IMR-90 (cell line): ENCODE results near the gene COL4A3. TPM values are rescaled to one million over a fixed set of nuclear protein-coding genes. Genes with fewer than 3 reads are reported as not detected.

Experiments
- ATAC-seq: fragments of 200-7000 bp; cut with Tn5 transposase; 2 replicates; pipeline ENCODE4 v1.9.1; 2020; ENCODE audit warnings: low read depth, mild to moderate bottlenecking, moderate library complexity
- BruUV-seq: library from RNA; stranded (reverse); fragments of 400-500 nt; replicated peaks from 2 replicates; lab custom pipeline; 2021; lab: Mats Ljungman, UMichigan
- CTCF ChIA-PET: fragments of 300-600 bp; formaldehyde crosslinking; extraction: SDS; loops from one replicate; lab custom pipeline; 2021; ENCODE audit warnings: antibody characterized with exemption; lab: Yijun Ruan, JAX
- POLR2A ChIA-PET: fragments of 300-600 bp; sonication (Branson Sonifier 250); formaldehyde crosslinking; loops from one replicate; lab custom pipeline; 2022; ENCODE audit warnings: antibody characterized with exemption; ENCODE audit not compliant: unreplicated experiment; lab: Charles Lee
- DNase-seq: peaks from one replicate; pipeline ENCODE4 v3.0.0; 2013
- H2AFZ ChIP-seq: replicated peaks from 2 replicates; pipeline ENCODE3; 2013; ENCODE audit warnings: low read length, mild to moderate bottlenecking; ENCODE audit not compliant: poor library complexity
- H2AK5ac ChIP-seq: 2 replicates; pipeline ENCODE4 v1.6.1; 2013; ENCODE audit warnings: low read depth, low read length, inconsistent platforms
- H2AK9ac ChIP-seq: replicated peaks from 2 replicates; pipeline ENCODE3; 2013; ENCODE audit warnings: mild to moderate bottlenecking, low read depth, low read length, moderate library complexity; ENCODE audit not compliant: poor library complexity
- H2BK120ac ChIP-seq: 2 replicates; pipeline ENCODE4 v1.6.1; 2013; ENCODE audit warnings: low read depth, low read length, inconsistent platforms
- H2BK15ac ChIP-seq: 3 replicates; pipeline ENCODE4 v1.6.1; 2013; ENCODE audit warnings: low read depth, low read length, inconsistent platforms
- H2BK20ac ChIP-seq: 2 replicates; pipeline ENCODE4 v1.6.1; 2013; ENCODE audit warnings: low read depth, mild to moderate bottlenecking, inconsistent platforms, low read length, moderate library complexity
- H2BK5ac ChIP-seq: 2 replicates; pipeline ENCODE4 v1.6.1; 2013; ENCODE audit warnings: mild to moderate bottlenecking, low read depth, low read length, inconsistent platforms; ENCODE audit not compliant: poor library complexity, severe bottlenecking
- H3K14ac ChIP-seq: replicated peaks from 2 replicates; pipeline ENCODE4 v1.6.1; 2013; ENCODE audit warnings: low read depth, low read length, inconsistent platforms
- H3K18ac ChIP-seq: 2 replicates; pipeline ENCODE4 v1.6.1; 2013; ENCODE audit warnings: low read depth, low read length, control low read depth
- H3K23ac ChIP-seq: 2 replicates; pipeline ENCODE4 v1.6.1; 2013; ENCODE audit warnings: low read depth, low read length, inconsistent platforms
- H3K27ac ChIP-seq: 2 replicates; pipeline ENCODE4 v1.5.1; 2013; ENCODE audit warnings: mild to moderate bottlenecking, control low read depth, low read length; ENCODE audit not compliant: insufficient read depth
- H3K27me3 ChIP-seq: 2 replicates; pipeline ENCODE4 v1.6.1; 2013; ENCODE audit warnings: low read length; ENCODE audit not compliant: control insufficient read depth, insufficient read depth
- H3K36me3 ChIP-seq: 2 replicates; pipeline ENCODE4 v1.6.1; 2013; ENCODE audit warnings: low read length, mixed read lengths; ENCODE audit not compliant: control insufficient read depth, insufficient read depth
- H3K4ac ChIP-seq: 2 replicates; pipeline ENCODE4 v1.6.1; 2013; ENCODE audit warnings: low read depth, low read length, inconsistent platforms
- H3K4me1 ChIP-seq: 2 replicates; pipeline ENCODE4 v1.6.1; 2013; ENCODE audit warnings: low read length, mixed read lengths; ENCODE audit not compliant: control insufficient read depth, insufficient read depth
- H3K4me2 ChIP-seq: 2 replicates; pipeline ENCODE4 v1.6.1; 2013; ENCODE audit warnings: low read depth, mild to moderate bottlenecking, control low read depth, low read length, moderate library complexity
- H3K4me3 ChIP-seq: 2 replicates; pipeline ENCODE4 v1.5.1; 2013; ENCODE audit warnings: low read depth, mild to moderate bottlenecking, control low read depth, low read length, moderate library complexity; ENCODE audit not compliant: insufficient read depth
- H3K56ac ChIP-seq: 2 replicates; pipeline ENCODE4 v1.6.1; 2013; ENCODE audit warnings: low read length, inconsistent platforms; ENCODE audit not compliant: insufficient read depth; ENCODE audit errors: extremely low read depth
- H3K79me1 ChIP-seq, 2 experiments: 2 replicates each; pipeline ENCODE4 v1.6.1; 2013; ENCODE audit warnings: low read length in 2 of 2, inconsistent platforms in 1 of 2, low read depth in 1 of 2
- H3K9ac ChIP-seq: 2 replicates; pipeline ENCODE4 v1.6.1; 2013; ENCODE audit warnings: low read depth, low read length, control low read depth
- H3K9me1 ChIP-seq: 2 replicates; pipeline ENCODE4 v1.6.1; 2013; ENCODE audit warnings: low read length, inconsistent platforms; ENCODE audit not compliant: insufficient read depth
- H3K9me3 ChIP-seq: 2 replicates; pipeline ENCODE4 v1.6.1; 2013; ENCODE audit warnings: low read length; ENCODE audit not compliant: control insufficient read depth, insufficient read depth
- H4K20me1 ChIP-seq: 2 replicates; pipeline ENCODE4 v1.6.1; 2013; ENCODE audit warnings: low read length, inconsistent platforms; ENCODE audit not compliant: insufficient read depth
- H4K5ac ChIP-seq: 2 replicates; pipeline ENCODE4 v1.6.1; 2013; ENCODE audit warnings: mild to moderate bottlenecking, low read depth, low read length, control low read depth
- H4K8ac ChIP-seq, 2 experiments: 2 replicates each; pipeline ENCODE4 v1.6.1; 2013; ENCODE audit warnings: low read depth in 2 of 2, low read length in 2 of 2, control low read depth in 1 of 2, inconsistent platforms in 1 of 2
- H4K91ac ChIP-seq: 2 replicates; pipeline ENCODE4 v1.6.1; 2013; ENCODE audit warnings: low read depth, low read length, inconsistent platforms; ENCODE audit not compliant: insufficient read depth
- BHLHE40 ChIP-seq: fragments of 150-350 bp; IDR thresholded peaks from 2 replicates; pipeline ENCODE4 v1.6.1; 2016; ENCODE audit warnings: mild to moderate bottlenecking, low read depth, low read length
- CEBPB ChIP-seq: IDR thresholded peaks from 2 replicates; pipeline ENCODE4 v1.6.1; 2012; ENCODE audit warnings: low read depth, low read length, improper control_type of control experiment
- CTCF ChIP-seq: conservative IDR thresholded peaks from 2 replicates; pipeline ENCODE4 v1.5.1; 2012; ENCODE audit warnings: mild to moderate bottlenecking, low read depth, low read length, improper control_type of control experiment
- ELK1 ChIP-seq: fragments of 150-350 bp; IDR thresholded peaks from 2 replicates; pipeline ENCODE4 v1.6.1; 2016; ENCODE audit warnings: low read depth, mild to moderate bottlenecking, low read length, moderate library complexity, borderline replicate concordance
- FOS ChIP-seq: fragments of 150-350 bp; IDR thresholded peaks from 2 replicates; pipeline ENCODE4 v1.6.1; 2016; ENCODE audit warnings: low read depth, low read length
- MAZ ChIP-seq: IDR thresholded peaks from 2 replicates; pipeline ENCODE4 v1.6.1; 2012; ENCODE audit warnings: low read depth, mild to moderate bottlenecking, low read length, improper control_type of control experiment, moderate library complexity, borderline replicate concordance
- MXI1 ChIP-seq: IDR thresholded peaks from 2 replicates; pipeline ENCODE4 v1.6.1; 2012; ENCODE audit warnings: low read depth, mild to moderate bottlenecking, low read length, moderate library complexity, borderline replicate concordance
- NFE2L2 ChIP-seq: fragments of 150-350 bp; IDR thresholded peaks from 2 replicates; pipeline ENCODE4 v1.6.1; 2016; ENCODE audit warnings: low read depth, mild to moderate bottlenecking, low read length
- POLR2A ChIP-seq: IDR thresholded peaks from 2 replicates; pipeline ENCODE4 v1.6.1; 2012; ENCODE audit warnings: mild to moderate bottlenecking, low read depth, low read length
- RAD21 ChIP-seq: IDR thresholded peaks from 2 replicates; pipeline ENCODE4 v1.6.1; 2012; ENCODE audit warnings: low read length, improper control_type of control experiment
- RCOR1 ChIP-seq: IDR thresholded peaks from 2 replicates; pipeline ENCODE4 v1.6.1; 2012; ENCODE audit warnings: mild to moderate bottlenecking, low read length, improper control_type of control experiment; ENCODE audit not compliant: insufficient replicate concordance
- RFX5 ChIP-seq: IDR thresholded peaks from 2 replicates; pipeline ENCODE4 v1.8.0; 2012; ENCODE audit warnings: low read depth, mild to moderate bottlenecking, low read length, moderate library complexity
- USF2 ChIP-seq: fragments of 150-350 bp; IDR thresholded peaks from 2 replicates; pipeline ENCODE4 v1.6.1; 2017; ENCODE audit warnings: mild to moderate bottlenecking, antibody characterized with exemption, low read length, low read depth
- whole genome bisulfite sequencing, 2 experiments: methylation state at CpG; one replicate each; pipeline versions ENCODE4 v1.1.5 to v1.1.7; 2013; ENCODE audit warnings: missing lambda C conversion rate in 2 of 2; ENCODE audit not compliant: insufficient read length in 1 of 2; ENCODE audit errors: extremely low coverage in 2 of 2; 5-methylcytosine and 5-hydroxymethylcytosine counted together
- dilution Hi-C: fragments of 300-500 bp; cut with HindIII; formaldehyde crosslinking; loops from one replicate; pipeline ENCODE4 v1.14.3; 2018; ENCODE audit warnings: low sequenced_read_pairs; ENCODE audit not compliant: unreplicated experiment
- in situ Hi-C: fragments of 300-500 bp; cut with MboI; formaldehyde crosslinking; loops from 3 replicates; pipeline ENCODE4 v1.14.3; 2019; ENCODE audit warnings: low sequenced_read_pairs, inconsistent platforms, mixed read lengths
- intact Hi-C: fragments of 100-400 bp; cut with micrococcal nuclease; formaldehyde crosslinking; loops from 2 replicates; pipeline ENCODE4 v1.10.0; 2022
- polyA plus RNA-seq, 3 experiments: library from polyadenylated mRNA; depleted of rRNA; stranded (reverse); fragments of >200 nt; gene quantifications; 2 replicates each; pipeline ENCODE4 v1.2.3, GENCODE V29; 2012; ENCODE audit warnings: low replicate concordance in 1 of 3
- total RNA-seq: library from RNA; depleted of rRNA; stranded (reverse); fragments of >200 nt; gene quantifications from 2 replicates; pipeline ENCODE4 v1.2.3, GENCODE V29; 2012

The COL4A3 gene
- total and polyA plus RNA-seq, 2 of the 4 experiments (the other 2 are of a cell fraction), result not detected

- Histone ChIP-seq H3K23ac (no peak overlapping the region), H2AK5ac (no peak overlapping the region), H3K9me1 (no peaks in the 10 kb centered on the region), H2BK5ac (no peak overlapping the region), H3K27me3 (no peaks in the 10 kb centered on the region), H4K91ac (no peak overlapping the region), H4K5ac (no peak overlapping the region), H3K14ac (no peak overlapping the region), H2BK20ac (no peak overlapping the region), H3K79me1 (no peaks in the 10 kb centered on the region), H3K9me3 (no peaks in the 10 kb centered on the region), H3K18ac (no peak overlapping the region), H3K27ac (no peak overlapping the region), H3K4me2 (no peak overlapping the region), H2BK15ac (no peak overlapping the region), H2BK120ac (no peak overlapping the region), H2AK9ac (no peak overlapping the region), H3K9ac (no peak overlapping the region), H3K56ac (no peak overlapping the region), H3K4ac (no peak overlapping the region), H3K36me3 (no peaks in the 10 kb centered on the region), H2AFZ (no peak overlapping the region), H4K20me1 (no peaks in the 10 kb centered on the region), H4K8ac (no peak overlapping the region), H3K4me3 (no peak overlapping the region), H3K4me1 (no peaks in the 10 kb centered on the region)
- no TSS peak for BruUV-seq
- DNase-seq, result no peak
- intact Hi-C loops, result no loop called here
- dilution Hi-C loops, result no loop called here
- ChIA-PET POLR2A (no interaction called here), CTCF (interaction anchor here (0.5 kb wide), 1 partner anchor 618 kb away, joined by 3 read pairs; no protein-coding TSS in a partner anchor)
- in situ Hi-C loops, result no loop called here
- no CpG with 5 or more reads among the region's 2 CpGs for WGBS, 2 experiments
- no peak for ATAC-seq
- TF ChIP-seq FOS, result no peak
- TF ChIP-seq USF2, result no peak
- TF ChIP-seq BHLHE40, result no peak
- no peak for TF ChIP-seq NFE2L2
- TF ChIP-seq CTCF, result no peak
- no peak for TF ChIP-seq ELK1
- no peak for TF ChIP-seq RFX5
- no peak for TF ChIP-seq RCOR1
- TF ChIP-seq RAD21, result no peak
- no peak for TF ChIP-seq MAZ
- no peak for TF ChIP-seq POLR2A
- no peak for TF ChIP-seq MXI1
- no peak for TF ChIP-seq CEBPB
These were observed 70.0 kb downstream of the COL4A3 start for GRCh38 chr2:227234429-227234828.
